Left cardiac atrium (tissue), 4 donors: ENCODE results near the gene PHF23. TPM values are rescaled to one million over a fixed set of nuclear protein-coding genes. Genes with fewer than 3 reads are reported as not detected.
"Not testable (repeated sequence)": the region's sequence is repeated elsewhere in the genome, so short reads cannot be mapped to it uniquely, and the experiment has no call there.

ENCODE experiments used
- ATAC-seq, 2 donors: fragments of 200-7000 bp; cut with Tn5 transposase; one replicate each; pipeline ENCODE4 v1.9.1; 2020; ENCODE audit warnings: mild to moderate bottlenecking in 2 of 2, moderate library complexity in 2 of 2
- DNase-seq: peaks from one replicate; pipeline ENCODE4 v3.0.0-alpha.2; 2020
- intact Hi-C, 2 donors: fragments of 100-400 bp; cut with DNase I; formaldehyde crosslinking; loops; one replicate each; pipeline versions ENCODE4 v1.14.1 to v1.15.1; 2022 to 2023
- total RNA-seq, 2 donors: library from RNA; stranded (reverse); fragmentation: NEBNext Ultra II Directional; extraction: Animal tissue kit (Norgen Biotek cat#: 25700); gene quantifications; one replicate each; pipeline ENCODE4 v1.2.1, GENCODE V29; 2021
- donor health status: DM: no; HTN: yes; CAD: no.
- donor health status: DM: no; HTN: yes; CAD: no; lungs with severe emphysema.
- donor health status: DM: yes; HTN: yes; CAD: no.
- donor health status: Dilated cardiomyopathy.

The PHF23 gene
- total RNA-seq, 2 donors from 2014 or later: 18.5 to 27.5 TPM

- no peak for DNase-seq
- ATAC-seq: peak; percentile 66 to 68
- intact Hi-C loops: no loop called here
These were observed 21.6 kb upstream of the PHF23 start for GRCh38 chr17:7260651-7261378.

- no peak for DNase-seq
- no peak for ATAC-seq
- intact Hi-C loops: no loop called here
These were observed 20.9 kb upstream of the PHF23 start for GRCh38 chr17:7260151-7260550.

- intact Hi-C loops: no loop called here
- DNase-seq (no peak), ATAC-seq (no peak)
These were observed 20.3 kb upstream of the PHF23 start for GRCh38 chr17:7259555-7259889.

GRCh38 chr17:7258731-7259554 is 19.7 kb upstream of the PHF23 start:
- ATAC-seq (no peak), DNase-seq (peak; percentile 48)
- intact Hi-C loops: no loop called here

- ATAC-seq: no peak
These were observed 17.7 kb upstream of the PHF23 start for GRCh38 chr17:7256766-7257456.

GRCh38 chr17:7254511-7254910 is 15.3 kb upstream of the PHF23 start:
- intact Hi-C loops: no loop called here
- DNase-seq: no peak
- no peak for ATAC-seq

More at GRCh38 chr17:7256766-7257456, 17.7 kb upstream of the PHF23 start:
- DNase-seq: no peak
- intact Hi-C loops: no loop called here

GRCh38 chr17:7253082-7253481 is 13.8 kb upstream of the PHF23 start:
- DNase-seq (no peak), ATAC-seq (no peak)
- intact Hi-C loops: no loop called here

- DNase-seq (peak; percentile 97), ATAC-seq (peak; percentile 77 to 80)
- intact Hi-C loops: no loop called here
These were observed 13.2 kb upstream of the PHF23 start, which contains the start of gene ELP5 for GRCh38 chr17:7252176-7253043. Gene ELP5 (plus strand): TSS chr17:7252215. CDS start chr17:7252551, 336 bp downstream.

- ATAC-seq (peak; percentile 94 to 97), DNase-seq (peak; percentile 98)
- intact Hi-C loops: no loop called here
These were observed 12.5 kb upstream of the PHF23 start, which contains the start of gene CTDNEP1 for GRCh38 chr17:7251661-7252175. Gene CTDNEP1 (minus strand): TSS chr17:7251734. CDS start chr17:7251296, 438 bp downstream.

GRCh38 chr17:7250695-7251627 is 11.7 kb upstream of the PHF23 start:
- DNase-seq (no peak), ATAC-seq (no peak)
- intact Hi-C loops: no loop called here

- intact Hi-C loops: no loop called here
- no peak for DNase-seq
- no peak for ATAC-seq
These were observed 10.6 kb upstream of the PHF23 start for GRCh38 chr17:7249830-7250229.

- ATAC-seq (no peak), DNase-seq (no peak)
- intact Hi-C loops: no loop called here
These were observed 10.0 kb upstream of the PHF23 start for GRCh38 chr17:7249214-7249613.

GRCh38 chr17:7248796-7249195 is 9.5 kb upstream of the PHF23 start:
- intact Hi-C loops: no loop called here
- ATAC-seq (no peak), DNase-seq (no peak)

GRCh38 chr17:7246779-7247178 is 7.5 kb upstream of the PHF23 start:
- ATAC-seq: no peak
- DNase-seq: no peak
- intact Hi-C loops: no loop called here

GRCh38 chr17:7243838-7244237 is 4.6 kb upstream of the PHF23 start:
- ATAC-seq, intact Hi-C loops, DNase-seq: not testable (repeated sequence)

- DNase-seq (no peak), ATAC-seq (no peak)
- intact Hi-C loops: no loop called here
These were observed 4.1 kb upstream of the PHF23 start for GRCh38 chr17:7243453-7243729.

GRCh38 chr17:7242717-7243452 is 3.6 kb upstream of the PHF23 start:
- peak; percentile 97 for DNase-seq
- ATAC-seq: peak; percentile 59 to 63
- intact Hi-C loops: no loop called here
